Karpas-422 (cell line): Measurements from ENCODE around the gene POMGNT1. TPM values are rescaled to one million over a fixed set of nuclear protein-coding genes. Genes with fewer than 3 reads are reported as not detected.

Source experiments
- DNase-seq: peaks from one replicate; pipeline ENCODE4 v3.0.0-alpha.2; 2015
- H2AFZ ChIP-seq: fragments of 200-600 bp; sonication (generic); 2 replicates; pipeline ENCODE4 v1.6.1; 2014; ENCODE audit warnings: antibody characterized with exemption, low read length, mixed read lengths
- H3K27ac ChIP-seq: fragments of 200-600 bp; sonication (generic); 2 replicates; pipeline ENCODE4 v1.5.1; 2014; ENCODE audit warnings: mild to moderate bottlenecking, low read length, moderate library complexity
- H3K27me3 ChIP-seq: fragments of 200-600 bp; sonication (generic); 2 replicates; pipeline ENCODE4 v1.6.1; 2014; ENCODE audit warnings: low read length, mixed read lengths
- H3K36me3 ChIP-seq: fragments of 200-600 bp; sonication (generic); 2 replicates; pipeline ENCODE4 v1.6.1; 2014; ENCODE audit warnings: low read length, mixed read lengths; ENCODE audit not compliant: insufficient read depth
- H3K4me1 ChIP-seq: fragments of 200-600 bp; sonication (generic); 2 replicates; pipeline ENCODE4 v1.6.1; 2014; ENCODE audit warnings: mild to moderate bottlenecking, low read length, mixed read lengths
- H3K4me2 ChIP-seq: fragments of 200-600 bp; sonication (generic); 2 replicates; pipeline ENCODE4 v1.6.1; 2014; ENCODE audit warnings: low read length, low read depth, mild to moderate bottlenecking; ENCODE audit not compliant: poor library complexity, severe bottlenecking
- H3K4me3 ChIP-seq: fragments of 200-600 bp; sonication (generic); 2 replicates; pipeline ENCODE4 v1.5.1; 2014; ENCODE audit warnings: mild to moderate bottlenecking, antibody characterized with exemption, low read length, mixed read lengths
- H3K79me2 ChIP-seq: fragments of 200-600 bp; sonication (generic); 2 replicates; pipeline ENCODE4 v1.6.1; 2014; ENCODE audit warnings: mild to moderate bottlenecking, low read length, mixed read lengths
- H3K9ac ChIP-seq: fragments of 200-600 bp; sonication (generic); 2 replicates; pipeline ENCODE4 v1.6.0; 2014; ENCODE audit warnings: low read length
- H3K9me2 ChIP-seq: fragments of 200-600 bp; sonication (generic), shearing (Covaris generic); replicated peaks from 2 replicates; pipeline ENCODE4 v1.6.0; 2014; ENCODE audit warnings: mild to moderate bottlenecking, low read length, moderate library complexity; ENCODE audit not compliant: insufficient read depth
- H3K9me3 ChIP-seq: fragments of 300-700, 200-600 bp; sonication (generic); 2 replicates; pipeline ENCODE4 v1.6.1; 2014; ENCODE audit warnings: low read length, mixed read lengths
- H4K20me1 ChIP-seq: fragments of 200-600 bp; sonication (generic); 2 replicates; pipeline ENCODE4 v1.6.1; 2014; ENCODE audit warnings: mild to moderate bottlenecking, antibody characterized with exemption, low read length, low read depth; ENCODE audit not compliant: insufficient read depth
- total RNA-seq: library from RNA; depleted of rRNA; stranded (reverse); fragments of >200 nt; shearing (Covaris generic); gene quantifications from 2 replicates; pipeline ENCODE4 v1.2.3, GENCODE V29; 2014; ENCODE audit warnings: low replicate concordance

POMGNT1 gene
- total RNA-seq, 1 experiment from 2014 or later: 55.0 TPM

- H3K4me2 ChIP-seq: no peak overlapping the region
- DNase-seq: no peak
- no peak overlapping the region for H2AFZ ChIP-seq
Observed at GRCh38 chr1:46219551-46220520, 21.6 kb upstream of the POMGNT1 start.

GRCh38 chr1:46218443-46218842, 20.2 kb upstream of the POMGNT1 start:
- H3K27ac ChIP-seq: no peak overlapping the region
- no peaks in the 10 kb centered on the region for H4K20me1 ChIP-seq
- H3K36me3 ChIP-seq: no peaks in the 10 kb centered on the region
- H3K4me3 ChIP-seq: no peak overlapping the region
- H3K9ac ChIP-seq: no peak overlapping the region
- no peaks in the 10 kb centered on the region for H3K9me3 ChIP-seq
- H3K4me2 ChIP-seq: no peak overlapping the region
- no peak for DNase-seq
- H2AFZ ChIP-seq: peak overlapping the region; percentile 78; the same call in 1 of the 2 replicates
- no peaks in the 10 kb centered on the region for H3K79me2 ChIP-seq
- no peaks in the 10 kb centered on the region for H3K27me3 ChIP-seq
- H3K4me1 ChIP-seq: no peaks in the 10 kb centered on the region; the same call in 1 of the 2 replicates
- no peaks in the 10 kb centered on the region for H3K9me2 ChIP-seq

More at GRCh38 chr1:46219551-46220520, 21.6 kb upstream of the POMGNT1 start:
- Histone ChIP-seq H3K9ac (no peak overlapping the region), H3K4me1 (peaks cover 3% of the 10 kb centered on the region; the same call in 1 of the 2 replicates), H3K27me3 (no peaks in the 10 kb centered on the region), H3K27ac (no peak overlapping the region), H3K36me3 (no peaks in the 10 kb centered on the region), H3K9me3 (no peaks in the 10 kb centered on the region), H3K4me3 (no peak overlapping the region), H3K9me2 (no peaks in the 10 kb centered on the region), H3K79me2 (no peaks in the 10 kb centered on the region), H4K20me1 (no peaks in the 10 kb centered on the region)

GRCh38 chr1:46215504-46215903, 17.3 kb upstream of the POMGNT1 start:
- H4K20me1 ChIP-seq: no peaks in the 10 kb centered on the region
- H3K27me3 ChIP-seq: no peaks in the 10 kb centered on the region
- H2AFZ ChIP-seq: no peak overlapping the region
- no peak overlapping the region for H3K27ac ChIP-seq
- DNase-seq: no peak
- no peak overlapping the region for H3K4me2 ChIP-seq
- no peak overlapping the region for H3K9ac ChIP-seq
- no peak overlapping the region for H3K4me3 ChIP-seq
- H3K36me3 ChIP-seq: no peaks in the 10 kb centered on the region
- H3K79me2 ChIP-seq: no peaks in the 10 kb centered on the region
- H3K4me1 ChIP-seq: no peaks in the 10 kb centered on the region
- H3K9me2 ChIP-seq: no peaks in the 10 kb centered on the region
- no peaks in the 10 kb centered on the region for H3K9me3 ChIP-seq

GRCh38 chr1:46211051-46211450, 12.8 kb upstream of the POMGNT1 start:
- H3K79me2 ChIP-seq: no peaks in the 10 kb centered on the region
- H3K9me2 ChIP-seq: no peaks in the 10 kb centered on the region
- H3K27ac ChIP-seq: no peak overlapping the region
- H3K9me3 ChIP-seq: no peaks in the 10 kb centered on the region
- H3K9ac ChIP-seq: no peak overlapping the region
- no peak for DNase-seq
- no peaks in the 10 kb centered on the region for H3K36me3 ChIP-seq
- H2AFZ ChIP-seq: no peak overlapping the region
- no peak overlapping the region for H3K4me2 ChIP-seq
- no peaks in the 10 kb centered on the region for H3K27me3 ChIP-seq
- no peak overlapping the region for H3K4me3 ChIP-seq
- H3K4me1 ChIP-seq: no peaks in the 10 kb centered on the region
- no peaks in the 10 kb centered on the region for H4K20me1 ChIP-seq

- no peak for DNase-seq
- no peak overlapping the region for H2AFZ ChIP-seq
- H3K27ac ChIP-seq: no peak overlapping the region
- H4K20me1 ChIP-seq: no peaks in the 10 kb centered on the region
- no peak overlapping the region for H3K4me3 ChIP-seq
- no peaks in the 10 kb centered on the region for H3K36me3 ChIP-seq
- H3K79me2 ChIP-seq: no peaks in the 10 kb centered on the region
- no peak overlapping the region for H3K4me2 ChIP-seq
- H3K9me3 ChIP-seq: no peaks in the 10 kb centered on the region
- no peaks in the 10 kb centered on the region for H3K9me2 ChIP-seq
- H3K4me1 ChIP-seq: no peaks in the 10 kb centered on the region
- H3K9ac ChIP-seq: no peak overlapping the region
- no peaks in the 10 kb centered on the region for H3K27me3 ChIP-seq
Observed at GRCh38 chr1:46210561-46210960, 12.3 kb upstream of the POMGNT1 start.

GRCh38 chr1:46206399-46206798, 8.2 kb upstream of the POMGNT1 start:
- DNase-seq: no peak
- Histone ChIP-seq H3K4me1 (peaks cover 6% of the 10 kb centered on the region), H3K79me2 (no peaks in the 10 kb centered on the region), H3K4me3 (no peak overlapping the region), H3K9me3 (no peaks in the 10 kb centered on the region), H2AFZ (no peak overlapping the region), H3K27me3 (no peaks in the 10 kb centered on the region), H3K4me2 (no peak overlapping the region), H3K9ac (no peak overlapping the region), H3K9me2 (no peaks in the 10 kb centered on the region), H3K36me3 (no peaks in the 10 kb centered on the region), H3K27ac (no peak overlapping the region), H4K20me1 (no peaks in the 10 kb centered on the region)

- Histone ChIP-seq H3K4me2 (no peak overlapping the region), H3K27ac (no peak overlapping the region), H3K9me2 (no peaks in the 10 kb centered on the region), H4K20me1 (no peaks in the 10 kb centered on the region), H3K36me3 (no peaks in the 10 kb centered on the region), H3K4me1 (peaks cover 6% of the 10 kb centered on the region), H3K27me3 (no peaks in the 10 kb centered on the region), H3K79me2 (no peaks in the 10 kb centered on the region), H3K9me3 (no peaks in the 10 kb centered on the region), H2AFZ (no peak overlapping the region), H3K4me3 (no peak overlapping the region), H3K9ac (no peak overlapping the region)
- no peak for DNase-seq
Observed at GRCh38 chr1:46205791-46206190, 7.6 kb upstream of the POMGNT1 start.

GRCh38 chr1:46205141-46205540, 6.9 kb upstream of the POMGNT1 start:
- Histone ChIP-seq H3K79me2 (no peaks in the 10 kb centered on the region), H3K9me3 (no peaks in the 10 kb centered on the region), H2AFZ (no peak overlapping the region), H3K27me3 (no peaks in the 10 kb centered on the region), H3K4me3 (no peak overlapping the region), H3K36me3 (no peaks in the 10 kb centered on the region), H3K4me1 (peaks cover 6% of the 10 kb centered on the region), H4K20me1 (no peaks in the 10 kb centered on the region), H3K4me2 (no peak overlapping the region), H3K27ac (no peak overlapping the region), H3K9ac (no peak overlapping the region), H3K9me2 (no peaks in the 10 kb centered on the region)
- no peak for DNase-seq
